HL-60 (cell line): ENCODE data around the gene SEC23IP.

ENCODE experiments used
- DNase-seq, 2 experiments: peaks; one replicate each; pipeline ENCODE4 v3.0.0-alpha.2; 2010 to 2020; ENCODE audit warnings: low read depth in 1 of 2, low spot score in 1 of 2
- H3K27ac ChIP-seq: fragments of 250-450 bp; sonication (Bioruptor Pico); replicated peaks from 2 replicates; pipeline ENCODE4 v1.5.1; 2020; ENCODE audit warnings: mild to moderate bottlenecking, moderate library complexity
- H3K27me3 ChIP-seq: fragments of 250-450 bp; sonication (Bioruptor Pico); 2 replicates; pipeline ENCODE4 v1.5.1; 2021; ENCODE audit warnings: mild to moderate bottlenecking, moderate library complexity; ENCODE audit not compliant: insufficient read depth, poor library complexity, severe bottlenecking
- H3K4me3 ChIP-seq: replicated peaks from 2 replicates; pipeline ENCODE4 v1.5.1; 2011; ENCODE audit warnings: mild to moderate bottlenecking, control low read depth, low read length; ENCODE audit not compliant: insufficient read depth
- GABPA ChIP-seq: IDR thresholded peaks from 2 replicates; pipeline ENCODE4 v1.6.1; 2012; ENCODE audit warnings: low read depth
- POLR2AphosphoS5 ChIP-seq: IDR thresholded peaks from 2 replicates; pipeline ENCODE4 v1.6.1; 2012; ENCODE audit warnings: low read depth
- SPI1 ChIP-seq: IDR thresholded peaks from 2 replicates; pipeline ENCODE4 v1.6.1; 2012; ENCODE audit warnings: low read depth, mild to moderate bottlenecking, borderline replicate concordance
- TF ChIP-seq, protein P1 (sequence below): IDR thresholded peaks from 2 replicates; pipeline ENCODE4 v1.6.1; 2012; ENCODE audit warnings: low read depth; ENCODE audit not compliant: insufficient replicate concordance
- TF ChIP-seq, protein P2 (sequence below): IDR thresholded peaks from one replicate; pipeline ENCODE4 v1.5.1; 2011; ENCODE audit warnings: low read length, control low read depth, inconsistent platforms; ENCODE audit not compliant: insufficient read depth

SEC23IP gene

DNA sequence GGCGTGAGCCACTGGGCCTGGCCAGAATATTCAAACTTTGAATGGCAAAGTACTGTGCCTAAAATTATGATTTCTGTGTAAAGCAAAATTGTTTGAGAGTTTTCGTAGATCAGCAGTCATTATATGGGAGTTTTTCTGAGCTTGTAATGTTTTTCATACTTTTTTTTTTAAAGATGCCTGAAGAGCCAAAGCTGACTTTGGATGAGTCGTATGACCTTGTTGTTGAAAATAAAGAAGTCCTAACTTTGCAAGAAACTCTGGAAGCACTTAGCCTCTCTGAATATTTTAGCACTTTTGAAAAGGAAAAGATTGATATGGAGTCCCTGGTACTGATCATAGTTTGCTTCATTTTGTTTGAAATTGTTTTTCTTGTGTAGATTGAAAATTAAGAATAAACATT, 26.7 kb downstream of the SEC23IP start:
- Histone ChIP-seq H3K4me3 (no peak overlapping the region), H3K27me3 (no peaks in the 10 kb centered on the region), H3K27ac (no peak overlapping the region)
- TF ChIP-seq, protein P1, sequence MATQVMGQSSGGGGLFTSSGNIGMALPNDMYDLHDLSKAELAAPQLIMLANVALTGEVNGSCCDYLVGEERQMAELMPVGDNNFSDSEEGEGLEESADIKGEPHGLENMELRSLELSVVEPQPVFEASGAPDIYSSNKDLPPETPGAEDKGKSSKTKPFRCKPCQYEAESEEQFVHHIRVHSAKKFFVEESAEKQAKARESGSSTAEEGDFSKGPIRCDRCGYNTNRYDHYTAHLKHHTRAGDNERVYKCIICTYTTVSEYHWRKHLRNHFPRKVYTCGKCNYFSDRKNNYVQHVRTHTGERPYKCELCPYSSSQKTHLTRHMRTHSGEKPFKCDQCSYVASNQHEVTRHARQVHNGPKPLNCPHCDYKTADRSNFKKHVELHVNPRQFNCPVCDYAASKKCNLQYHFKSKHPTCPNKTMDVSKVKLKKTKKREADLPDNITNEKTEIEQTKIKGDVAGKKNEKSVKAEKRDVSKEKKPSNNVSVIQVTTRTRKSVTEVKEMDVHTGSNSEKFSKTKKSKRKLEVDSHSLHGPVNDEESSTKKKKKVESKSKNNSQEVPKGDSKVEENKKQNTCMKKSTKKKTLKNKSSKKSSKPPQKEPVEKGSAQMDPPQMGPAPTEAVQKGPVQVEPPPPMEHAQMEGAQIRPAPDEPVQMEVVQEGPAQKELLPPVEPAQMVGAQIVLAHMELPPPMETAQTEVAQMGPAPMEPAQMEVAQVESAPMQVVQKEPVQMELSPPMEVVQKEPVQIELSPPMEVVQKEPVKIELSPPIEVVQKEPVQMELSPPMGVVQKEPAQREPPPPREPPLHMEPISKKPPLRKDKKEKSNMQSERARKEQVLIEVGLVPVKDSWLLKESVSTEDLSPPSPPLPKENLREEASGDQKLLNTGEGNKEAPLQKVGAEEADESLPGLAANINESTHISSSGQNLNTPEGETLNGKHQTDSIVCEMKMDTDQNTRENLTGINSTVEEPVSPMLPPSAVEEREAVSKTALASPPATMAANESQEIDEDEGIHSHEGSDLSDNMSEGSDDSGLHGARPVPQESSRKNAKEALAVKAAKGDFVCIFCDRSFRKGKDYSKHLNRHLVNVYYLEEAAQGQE: no peak
- no peak for TF ChIP-seq SPI1
- TF ChIP-seq POLR2AphosphoS5: no peak
- TF ChIP-seq GABPA: no peak
- TF ChIP-seq, protein P2, sequence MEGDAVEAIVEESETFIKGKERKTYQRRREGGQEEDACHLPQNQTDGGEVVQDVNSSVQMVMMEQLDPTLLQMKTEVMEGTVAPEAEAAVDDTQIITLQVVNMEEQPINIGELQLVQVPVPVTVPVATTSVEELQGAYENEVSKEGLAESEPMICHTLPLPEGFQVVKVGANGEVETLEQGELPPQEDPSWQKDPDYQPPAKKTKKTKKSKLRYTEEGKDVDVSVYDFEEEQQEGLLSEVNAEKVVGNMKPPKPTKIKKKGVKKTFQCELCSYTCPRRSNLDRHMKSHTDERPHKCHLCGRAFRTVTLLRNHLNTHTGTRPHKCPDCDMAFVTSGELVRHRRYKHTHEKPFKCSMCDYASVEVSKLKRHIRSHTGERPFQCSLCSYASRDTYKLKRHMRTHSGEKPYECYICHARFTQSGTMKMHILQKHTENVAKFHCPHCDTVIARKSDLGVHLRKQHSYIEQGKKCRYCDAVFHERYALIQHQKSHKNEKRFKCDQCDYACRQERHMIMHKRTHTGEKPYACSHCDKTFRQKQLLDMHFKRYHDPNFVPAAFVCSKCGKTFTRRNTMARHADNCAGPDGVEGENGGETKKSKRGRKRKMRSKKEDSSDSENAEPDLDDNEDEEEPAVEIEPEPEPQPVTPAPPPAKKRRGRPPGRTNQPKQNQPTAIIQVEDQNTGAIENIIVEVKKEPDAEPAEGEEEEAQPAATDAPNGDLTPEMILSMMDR: no peak
- DNase-seq: no peak

DNA sequence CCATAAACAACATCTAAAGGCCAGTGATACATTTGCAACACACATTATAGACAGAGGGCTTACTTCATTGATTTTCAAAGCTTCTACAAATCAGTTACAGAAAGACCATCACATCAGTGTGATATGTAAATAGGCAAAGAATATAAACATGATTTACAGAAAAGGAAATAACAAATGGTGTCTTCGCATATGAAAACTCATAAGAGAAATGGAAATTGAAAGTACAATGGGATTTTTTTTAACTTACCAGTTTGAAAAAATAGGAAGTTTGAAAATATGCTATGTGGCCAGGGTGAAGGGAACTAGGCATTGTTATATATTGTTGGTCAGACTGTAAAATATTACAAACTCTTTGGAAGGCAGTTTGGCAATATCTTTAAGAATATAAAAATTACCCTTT, 27.3 kb downstream of the SEC23IP start:
- 0 out of 2 replicates have a peak overlapping the region, but pooled peaks have one; percentile 7 for H3K27ac ChIP-seq
- TF ChIP-seq SPI1: no peak
- TF ChIP-seq, protein P1: no peak
- no peak for TF ChIP-seq GABPA
- no peaks in the 10 kb centered on the region for H3K27me3 ChIP-seq
- H3K4me3 ChIP-seq: no peak overlapping the region
- no peak for DNase-seq

DNA sequence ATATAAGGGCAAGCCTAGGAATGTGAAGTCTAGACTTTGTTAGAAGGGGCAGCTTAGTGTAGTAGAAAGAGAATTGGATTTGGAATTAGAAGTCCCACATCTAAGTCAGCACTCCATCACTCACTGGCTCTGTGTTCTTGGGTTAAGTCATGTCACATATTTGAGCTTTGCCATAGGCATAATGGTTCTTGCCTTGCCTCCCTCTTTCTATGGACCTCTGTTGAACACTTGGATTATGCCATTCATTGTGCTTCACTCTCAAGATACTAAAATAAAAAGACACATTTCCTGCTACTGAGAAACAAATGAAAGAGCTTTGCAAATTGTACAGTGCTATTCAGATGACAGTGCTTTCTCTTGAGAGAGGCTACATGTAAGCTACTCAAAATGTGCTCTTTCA, 35.9 kb downstream of the SEC23IP start:
- H3K27ac ChIP-seq: no peak overlapping the region
- no peaks in the 10 kb centered on the region for H3K27me3 ChIP-seq
- TF ChIP-seq, protein P2: no peak
- TF ChIP-seq GABPA (no peak), POLR2AphosphoS5 (no peak), SPI1 (no peak)
- TF ChIP-seq, protein P1: no peak
- no peak for DNase-seq
- no peak overlapping the region for H3K4me3 ChIP-seq

DNA sequence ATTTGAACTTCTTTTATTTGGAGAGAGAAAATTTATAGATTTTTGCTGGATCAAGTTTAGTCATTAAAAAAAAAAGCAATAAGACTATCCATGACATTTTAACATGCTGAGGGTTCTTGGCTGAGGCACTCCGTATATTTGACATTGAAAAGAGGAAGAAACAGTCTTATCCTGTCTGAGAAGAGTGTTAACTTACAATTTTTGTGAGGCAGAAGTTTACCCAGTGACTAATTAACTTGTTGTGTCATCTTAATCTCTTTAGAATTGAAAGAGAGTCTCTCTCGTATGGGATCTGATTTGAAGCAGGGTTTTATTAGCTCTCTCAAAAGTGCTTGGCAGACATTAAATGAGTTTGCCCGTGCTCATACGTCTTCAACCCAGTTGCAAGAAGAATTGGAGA, 39.3 kb downstream of the SEC23IP start:
- Histone ChIP-seq H3K27ac (no peak overlapping the region), H3K27me3 (no peaks in the 10 kb centered on the region), H3K4me3 (no peak overlapping the region)
- DNase-seq: no peak
- TF ChIP-seq POLR2AphosphoS5: no peak
- TF ChIP-seq, protein P2: no peak
- TF ChIP-seq, protein P1: no peak
- TF ChIP-seq GABPA: no peak
- no peak for TF ChIP-seq SPI1
